Measurements from ENCODE around the gene XRCC4. TPM values are rescaled to one million over a fixed set of nuclear protein-coding genes. Genes with fewer than 3 reads are reported as not detected.
"Not testable (repeated sequence)": the region's sequence is repeated elsewhere in the genome, so short reads cannot be mapped to it uniquely, and the experiment has no call there.

Gene XRCC4
- total RNA-seq, 1 experiment from 2014 or later = 7.1 TPM

GRCh38 chr5:83256091-83256780, 178.9 kb downstream of the XRCC4 start:
- H3K4me3 Mint-ChIP-seq (ENCODE audit: unreplicated experiment) = peak overlapping the region; percentile 43
- peak; percentile 43 for DNase-seq (ENCODE audit: unreplicated experiment)
- BruUV-seq (replicated peaks) = no TSS peak
- no peak for TF ChIP-seq CTCF (IDR thresholded peaks at IDR 0.05; ENCODE audit: unreplicated experiment)
- H3K9me3 Mint-ChIP-seq (ENCODE audit: unreplicated experiment) = no peaks in the 10 kb centered on the region
- CTCF ChIA-PET = interaction anchor here (1.2 kb wide), 1 partner anchor 56 kb away, joined by 3 read pairs; no protein-coding TSS in a partner anchor
- H3K4me1 Mint-ChIP-seq (ENCODE audit: insufficient read depth, unreplicated experiment) = peaks cover 6% of the 10 kb centered on the region
- no peaks in the 10 kb centered on the region for H3K27me3 Mint-ChIP-seq (ENCODE audit: insufficient read depth, unreplicated experiment)
- H3K27ac Mint-ChIP-seq (ENCODE audit: low read depth, unreplicated experiment) = peak overlapping the region; percentile 51
- POLR2A ChIA-PET = interaction anchor here (0.8 to 3.4 kb wide), 4 partner anchors 9 to 217 kb away, joined by 3 to 14 read pairs (median 4); no protein-coding TSS in a partner anchor
- H3K36me3 Mint-ChIP-seq (ENCODE audit: insufficient read depth, unreplicated experiment) = no peaks in the 10 kb centered on the region
- intact Hi-C loops (cut with micrococcal nuclease) = no loop called here

GRCh38 chr5:83257684-83258083, 180.3 kb downstream of the XRCC4 start:
- not testable (repeated sequence) for BruUV-seq (replicated peaks)

GRCh38 chr5:83265318-83265717, 188.0 kb downstream of the XRCC4 start:
- intact Hi-C loops (cut with micrococcal nuclease) = no loop called here
- no peak overlapping the region for H3K4me3 Mint-ChIP-seq (ENCODE audit: unreplicated experiment)
- POLR2A ChIA-PET = interaction anchor here (0.7 to 1.4 kb wide), 4 partner anchors 9 to 652 kb away, joined by 3 to 4 read pairs (median 4); no protein-coding TSS in a partner anchor
- H3K9me3 Mint-ChIP-seq (ENCODE audit: unreplicated experiment) = no peaks in the 10 kb centered on the region
- no peaks in the 10 kb centered on the region for H3K27me3 Mint-ChIP-seq (ENCODE audit: insufficient read depth, unreplicated experiment)
- no peaks in the 10 kb centered on the region for H3K4me1 Mint-ChIP-seq (ENCODE audit: insufficient read depth, unreplicated experiment)
- DNase-seq (ENCODE audit: unreplicated experiment) = peak; percentile 71
- TF ChIP-seq CTCF (IDR thresholded peaks at IDR 0.05; ENCODE audit: unreplicated experiment) = no peak
- CTCF ChIA-PET = no interaction called here
- no peaks in the 10 kb centered on the region for H3K36me3 Mint-ChIP-seq (ENCODE audit: insufficient read depth, unreplicated experiment)
- no TSS peak for BruUV-seq (replicated peaks)
- H3K27ac Mint-ChIP-seq (ENCODE audit: low read depth, unreplicated experiment) = no peak overlapping the region

More at GRCh38 chr5:83257684-83258083, 180.3 kb downstream of the XRCC4 start:
- H3K27ac Mint-ChIP-seq (ENCODE audit: low read depth, unreplicated experiment); DNase-seq (ENCODE audit: unreplicated experiment); H3K36me3 Mint-ChIP-seq (ENCODE audit: insufficient read depth, unreplicated experiment); H3K9me3 Mint-ChIP-seq (ENCODE audit: unreplicated experiment); H3K4me3 Mint-ChIP-seq (ENCODE audit: unreplicated experiment); H3K27me3 Mint-ChIP-seq (ENCODE audit: insufficient read depth, unreplicated experiment); H3K4me1 Mint-ChIP-seq (ENCODE audit: insufficient read depth, unreplicated experiment); intact Hi-C loops (cut with micrococcal nuclease): not testable (repeated sequence)
- ChIA-PET CTCF (interaction anchor here (0.6 kb wide), 2 partner anchors 357 to 617 kb away, joined by 3 read pairs; no protein-coding TSS in a partner anchor), POLR2A (interaction anchor here (3.4 kb wide), 1 partner anchor 19 kb away, joined by 14 read pairs; no protein-coding TSS in a partner anchor)

GRCh38 chr5:83270311-83270710, 193.0 kb downstream of the XRCC4 start:
- DNase-seq (ENCODE audit: unreplicated experiment) = no peak
- Mint-ChIP-seq H3K27me3 (ENCODE audit: insufficient read depth, unreplicated experiment) (no peaks in the 10 kb centered on the region), H3K27ac (ENCODE audit: low read depth, unreplicated experiment) (no peak overlapping the region), H3K9me3 (ENCODE audit: unreplicated experiment) (peaks cover 10% of the 10 kb centered on the region), H3K4me3 (ENCODE audit: unreplicated experiment) (no peak overlapping the region), H3K36me3 (ENCODE audit: insufficient read depth, unreplicated experiment) (no peaks in the 10 kb centered on the region), H3K4me1 (ENCODE audit: insufficient read depth, unreplicated experiment) (no peaks in the 10 kb centered on the region)
- no peak for TF ChIP-seq CTCF (IDR thresholded peaks at IDR 0.05; ENCODE audit: unreplicated experiment)
- intact Hi-C loops (cut with micrococcal nuclease) = no loop called here
- ChIA-PET CTCF (no interaction called here), POLR2A (interaction anchor here (0.7 kb wide), 1 partner anchor 12 kb away, joined by 3 read pairs; no protein-coding TSS in a partner anchor)
- no TSS peak for BruUV-seq (replicated peaks)

All from MCF 10A (cell line).